Mesenchymal stem cell (in vitro differentiated cells and primary cell): Measurements from ENCODE around the gene CAMTA1.
"Not testable (repeated sequence)": the region's sequence is repeated elsewhere in the genome, so short reads cannot be mapped to it uniquely, and the experiment has no call there.

Experiments used
- DNase-seq: peaks from one replicate; pipeline ENCODE4 v3.0.0-alpha.2; 2013
- H2AFZ ChIP-seq: one replicate; pipeline ENCODE4 v1.6.1; 2013; ENCODE audit warnings: low read depth, mild to moderate bottlenecking, control low read depth, inconsistent platforms, low read length, moderate library complexity
- H2AK5ac ChIP-seq: 2 replicates; pipeline ENCODE4 v1.6.1; 2013; ENCODE audit warnings: low read length, moderate library complexity, mild to moderate bottlenecking, inconsistent platforms; ENCODE audit not compliant: severe bottlenecking
- H2BK120ac ChIP-seq: one replicate; pipeline ENCODE4 v1.6.1; 2013; ENCODE audit warnings: low read depth, mild to moderate bottlenecking, inconsistent platforms, low read length, moderate library complexity
- H2BK12ac ChIP-seq, 2 experiments: one replicate each; pipeline ENCODE4 v1.6.1; 2013; ENCODE audit warnings: inconsistent platforms in 2 of 2, low read length in 2 of 2, mild to moderate bottlenecking in 2 of 2, moderate library complexity in 2 of 2, control low read depth in 1 of 2
- H2BK15ac ChIP-seq: one replicate; pipeline ENCODE4 v1.6.1; 2013; ENCODE audit warnings: mild to moderate bottlenecking, low read depth, inconsistent platforms; ENCODE audit not compliant: poor library complexity, severe bottlenecking
- H2BK5ac ChIP-seq: 2 replicates; pipeline ENCODE4 v1.6.1; 2013; ENCODE audit warnings: low read depth, mild to moderate bottlenecking, low read length, control low read depth, inconsistent platforms; ENCODE audit not compliant: poor library complexity, severe bottlenecking
- H3K14ac ChIP-seq, 2 experiments: one replicate each; pipeline ENCODE4 v1.6.1; 2013; ENCODE audit warnings: inconsistent platforms in 2 of 2, low read length in 2 of 2, control low read depth in 1 of 2, mild to moderate bottlenecking in 1 of 2, moderate library complexity in 1 of 2
- H3K18ac ChIP-seq, 2 experiments: one replicate each; pipeline ENCODE4 v1.6.1; 2013; ENCODE audit warnings: inconsistent platforms in 2 of 2, low read length in 2 of 2, control low read depth in 1 of 2, low read depth in 1 of 2, mild to moderate bottlenecking in 1 of 2
- H3K23ac ChIP-seq, 2 experiments: one replicate each; pipeline ENCODE4 v1.6.1; 2013; ENCODE audit warnings: inconsistent platforms in 2 of 2, low read length in 2 of 2, mild to moderate bottlenecking in 2 of 2, moderate library complexity in 2 of 2, control low read depth in 1 of 2
- H3K27ac ChIP-seq: 2 replicates; pipeline ENCODE4 v1.5.1; 2013; ENCODE audit warnings: mild to moderate bottlenecking, moderate library complexity, low read length, control low read depth, inconsistent platforms; ENCODE audit not compliant: poor library complexity, severe bottlenecking
- H3K27me3 ChIP-seq, 2 experiments: 2 replicates each; pipeline versions ENCODE4 v1.6.1 to v1.7.0; 2013; ENCODE audit warnings: low read length in 2 of 2, mild to moderate bottlenecking in 2 of 2, moderate library complexity in 2 of 2, control low read depth in 1 of 2, inconsistent platforms in 1 of 2; ENCODE audit not compliant: control insufficient read depth in 1 of 2, insufficient read depth in 1 of 2
- H3K36me3 ChIP-seq, 2 experiments: 2 replicates each; pipeline versions ENCODE4 v1.6.1 to v1.7.0; 2013; ENCODE audit warnings: low read length in 2 of 2, control low read depth in 1 of 2, inconsistent platforms in 1 of 2, low read depth in 1 of 2, mild to moderate bottlenecking in 1 of 2; ENCODE audit not compliant: insufficient read depth in 2 of 2, control insufficient read depth in 1 of 2
- H3K4ac ChIP-seq, 2 experiments: one replicate each; pipeline ENCODE4 v1.6.1; 2013; ENCODE audit warnings: inconsistent platforms in 2 of 2, low read length in 2 of 2, mild to moderate bottlenecking in 2 of 2, moderate library complexity in 2 of 2, control low read depth in 1 of 2, low read depth in 1 of 2
- H3K4me1 ChIP-seq: 2 replicates; pipeline ENCODE4 v1.6.1; 2013; ENCODE audit warnings: low read depth, low read length, control low read depth; ENCODE audit not compliant: control insufficient read depth, insufficient read depth
- H3K4me2 ChIP-seq: 2 replicates; pipeline ENCODE4 v1.6.1; 2013; ENCODE audit warnings: low read length, mild to moderate bottlenecking, inconsistent platforms; ENCODE audit not compliant: poor library complexity, severe bottlenecking
- H3K4me3 ChIP-seq, 2 experiments: 2 replicates each; pipeline versions ENCODE4 v1.5.1 to v1.7.0; 2013; ENCODE audit warnings: low read length in 2 of 2, mild to moderate bottlenecking in 2 of 2, control low read depth in 1 of 2, low read depth in 1 of 2; ENCODE audit not compliant: insufficient read depth in 1 of 2
- H3K79me1 ChIP-seq: replicated peaks from 2 replicates; pipeline ENCODE4 v1.6.1; 2013; ENCODE audit warnings: mild to moderate bottlenecking, control low read depth, low read length, inconsistent platforms; ENCODE audit not compliant: poor library complexity, severe bottlenecking
- H3K9ac ChIP-seq: 2 replicates; pipeline ENCODE4 v1.7.0; 2013; ENCODE audit warnings: mild to moderate bottlenecking, low read length, moderate library complexity
- H3K9me3 ChIP-seq: 2 replicates; pipeline ENCODE4 v1.7.0; 2013; ENCODE audit warnings: mild to moderate bottlenecking, low read length; ENCODE audit not compliant: control insufficient read depth
- H4K8ac ChIP-seq: one replicate; pipeline ENCODE4 v1.6.1; 2013; ENCODE audit warnings: inconsistent platforms, mild to moderate bottlenecking, low read length, moderate library complexity
- H4K91ac ChIP-seq: one replicate; pipeline ENCODE4 v1.6.1; 2013; ENCODE audit warnings: mild to moderate bottlenecking, low read length, inconsistent platforms
- WGBS: methylation state at CpG from one replicate; pipeline ENCODE4 v1.1.7; 2013; ENCODE audit warnings: mixed read lengths; 5-methylcytosine and 5-hydroxymethylcytosine counted together

Gene CAMTA1

DNA sequence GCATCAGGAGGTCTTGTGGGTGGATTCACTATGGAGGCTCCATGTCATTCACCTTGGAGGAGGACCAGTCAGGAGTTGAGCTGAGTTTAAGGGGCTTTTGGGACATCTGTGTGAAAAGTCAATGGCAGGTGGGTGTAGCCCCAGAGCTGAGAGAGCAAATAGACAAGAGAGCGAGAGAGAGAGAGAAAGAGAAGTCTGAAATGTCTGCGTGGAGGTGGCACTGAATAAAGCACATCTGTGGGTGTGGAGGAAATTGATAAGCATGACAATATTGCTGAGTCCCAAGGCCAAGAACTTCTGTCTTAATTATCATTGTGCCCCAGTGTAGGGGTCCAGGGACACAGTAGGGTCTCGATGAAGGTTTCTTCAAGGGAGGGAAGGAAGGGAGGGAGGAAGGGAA is 906.3 kb downstream of the CAMTA1 start:
- H3K18ac ChIP-seq: no peak overlapping the region
- H3K4me3 ChIP-seq: no peak overlapping the region
- no peak overlapping the region for H4K91ac ChIP-seq
- H3K27me3 ChIP-seq: peaks cover 48 to 65% of the 10 kb centered on the region in 2 experiments
- no peak overlapping the region for H2BK12ac ChIP-seq
- no peak overlapping the region for H2BK120ac ChIP-seq
- H3K23ac ChIP-seq: no peak overlapping the region
- peaks cover 8% of the 10 kb centered on the region for H3K9me3 ChIP-seq
- no peaks in the 10 kb centered on the region for H3K4me1 ChIP-seq
- H2AFZ ChIP-seq: no peak overlapping the region
- no peak for DNase-seq
- no peak overlapping the region for H2AK5ac ChIP-seq
- H3K79me1 ChIP-seq: no peaks in the 10 kb centered on the region
- no peaks in the 10 kb centered on the region for H3K36me3 ChIP-seq
- H3K9ac ChIP-seq: no peak overlapping the region
- H3K27ac ChIP-seq: no peak overlapping the region
- no peak overlapping the region for H3K4me2 ChIP-seq
- H2BK5ac ChIP-seq: no peak overlapping the region
- 88% methylated on average over 3 of the region's 3 CpGs for WGBS
- H3K4ac ChIP-seq: no peak overlapping the region
- no peak overlapping the region for H2BK15ac ChIP-seq
- no peak overlapping the region for H3K14ac ChIP-seq
- no peak overlapping the region for H4K8ac ChIP-seq

GRCh38 chr1:7692005-7692404 is 906.8 kb downstream of the CAMTA1 start:
- no peak overlapping the region for H3K14ac ChIP-seq
- DNase-seq: no peak
- WGBS: 90% methylated on average over 3 of the region's 3 CpGs

DNA sequence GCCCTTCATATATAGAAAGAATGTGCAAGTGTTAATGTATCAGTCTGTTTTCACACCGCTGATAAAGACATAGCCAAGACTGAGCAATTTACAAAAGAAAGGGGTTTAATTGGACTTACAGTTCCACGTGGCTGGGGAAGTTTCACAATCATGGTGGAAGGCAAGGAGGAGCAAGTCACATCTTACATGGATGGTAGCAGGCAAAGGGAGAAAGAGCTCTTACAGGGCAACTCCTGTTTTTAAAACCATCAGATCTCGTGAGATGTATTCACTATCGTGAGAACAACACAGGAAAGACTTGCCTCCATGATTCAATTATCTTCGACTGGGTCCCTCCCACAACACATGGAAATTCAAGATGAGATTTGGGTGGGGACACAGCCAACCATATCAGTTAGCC is 907.8 kb downstream of the CAMTA1 start:
- not testable (repeated sequence) for H3K36me3 ChIP-seq, H3K4me2 ChIP-seq, H3K4ac ChIP-seq, H3K27ac ChIP-seq, H3K4me3 ChIP-seq, H3K23ac ChIP-seq, H3K79me1 ChIP-seq, H4K91ac ChIP-seq, DNase-seq, H2AK5ac ChIP-seq, H3K4me1 ChIP-seq, H2BK5ac ChIP-seq, H3K18ac ChIP-seq, H2BK15ac ChIP-seq, H3K9me3 ChIP-seq, H3K9ac ChIP-seq, H4K8ac ChIP-seq, H2BK12ac ChIP-seq, H3K14ac ChIP-seq, H2AFZ ChIP-seq, H2BK120ac ChIP-seq
- WGBS: 66% methylated on average over 5 of the region's 5 CpGs
- H3K27me3 ChIP-seq: peaks cover 36 to 57% of the 10 kb centered on the region in 2 experiments

More at GRCh38 chr1:7692005-7692404, 906.8 kb downstream of the CAMTA1 start:
- H4K91ac ChIP-seq: no peak overlapping the region
- H3K9me3 ChIP-seq: peaks cover 8% of the 10 kb centered on the region
- H3K4me1 ChIP-seq: no peaks in the 10 kb centered on the region
- no peak overlapping the region for H3K4me2 ChIP-seq
- H3K23ac ChIP-seq: no peak overlapping the region
- H2BK12ac ChIP-seq: no peak overlapping the region
- H3K36me3 ChIP-seq: no peaks in the 10 kb centered on the region
- H2AFZ ChIP-seq: no peak overlapping the region
- no peak overlapping the region for H3K18ac ChIP-seq
- H2BK15ac ChIP-seq: no peak overlapping the region
- H3K27me3 ChIP-seq: peaks cover 44 to 65% of the 10 kb centered on the region in 2 experiments
- H3K79me1 ChIP-seq: no peaks in the 10 kb centered on the region
- no peak overlapping the region for H3K4ac ChIP-seq
- H2BK5ac ChIP-seq: no peak overlapping the region
- H2AK5ac ChIP-seq: no peak overlapping the region
- no peak overlapping the region for H2BK120ac ChIP-seq
- no peak overlapping the region for H3K9ac ChIP-seq
- H3K27ac ChIP-seq: no peak overlapping the region
- no peak overlapping the region for H3K4me3 ChIP-seq
- H4K8ac ChIP-seq: no peak overlapping the region

GRCh38 chr1:7693662-7694061 is 908.4 kb downstream of the CAMTA1 start:
- Histone ChIP-seq H2BK5ac (no peak overlapping the region), H4K8ac (no peak overlapping the region), H3K4me1 (no peaks in the 10 kb centered on the region), H3K18ac (no peak overlapping the region), H3K4ac (no peak overlapping the region), H3K4me2 (no peak overlapping the region), H3K9me3 (peaks cover 8% of the 10 kb centered on the region), H3K23ac (no peak overlapping the region), H3K9ac (no peak overlapping the region), H3K36me3 (no peaks in the 10 kb centered on the region), H2BK15ac (no peak overlapping the region), H3K27ac (no peak overlapping the region), H2AK5ac (no peak overlapping the region), H3K27me3 (peaks cover 36 to 53% of the 10 kb centered on the region in 2 experiments), H3K14ac (no peak overlapping the region), H4K91ac (no peak overlapping the region), H3K79me1 (no peaks in the 10 kb centered on the region), H2AFZ (no peak overlapping the region), H2BK12ac (no peak overlapping the region), H2BK120ac (no peak overlapping the region), H3K4me3 (no peak overlapping the region)
- no peak for DNase-seq
- WGBS: 22% methylated on average over 2 of the region's 2 CpGs
